Esophagus muscularis mucosa (tissue), 4 donors: ENCODE data around the gene JUND. TPM values are rescaled to one million over a fixed set of nuclear protein-coding genes. Genes with fewer than 3 reads are reported as not detected.
A peak's percentile ranks its signal among the peaks of the same experiment; 100 is the strongest.

ENCODE experiments used
- DNase-seq: peaks from one replicate; pipeline ENCODE4 v3.0.0-alpha.2; 2017; ENCODE audit errors: extremely low spot score
- H3K27ac ChIP-seq, 4 donors: fragments of 200-600 bp; sonication (generic); replicated peaks in 1 of 4; 1 replicate in 3 of 4; 2 replicates in 1 of 4; pipeline ENCODE4 v1.5.1; 2016 to 2019; ENCODE audit warnings: mild to moderate bottlenecking in 1 of 4
- H3K27me3 ChIP-seq, 4 donors: fragments of 200-600 bp; sonication (generic); one replicate each; pipeline versions ENCODE4 v1.5.1 to v1.6.0; 2016 to 2019
- H3K36me3 ChIP-seq, 4 donors: fragments of 200-600 bp; sonication (generic); one replicate each; pipeline ENCODE4 v1.5.1; 2016 to 2019
- H3K4me1 ChIP-seq, 4 donors: fragments of 200-600 bp; sonication (generic); one replicate each; pipeline ENCODE4 v1.5.1; 2016 to 2019
- H3K4me3 ChIP-seq, 4 donors: fragments of 200-600 bp; sonication (generic); 1 replicate in 2 of 4; 2 replicates in 2 of 4; pipeline ENCODE4 v1.5.1; 2016 to 2019; ENCODE audit warnings: mild to moderate bottlenecking in 4 of 4, moderate library complexity in 1 of 4
- H3K9me3 ChIP-seq, 4 donors: fragments of 200-600 bp; sonication (generic); 1 replicate in 3 of 4; 2 replicates in 1 of 4; pipeline ENCODE4 v1.5.1; 2016 to 2019
- CTCF ChIP-seq, 3 experiments: fragments of 200-600 bp in 2 of 3; fragments of 450-650 bp in 1 of 3; sonication (generic) in 2 of 3; IDR thresholded peaks; one replicate each; pipeline ENCODE4 v1.5.1; 2017 to 2019; ENCODE audit warnings: antibody characterized with exemption in 3 of 3, mild to moderate bottlenecking in 2 of 3, moderate library complexity in 1 of 3
- EP300 ChIP-seq: sonication (generic); formaldehyde crosslinking; IDR thresholded peaks from one replicate; pipeline ENCODE4 v1.6.1; 2017; ENCODE audit warnings: antibody characterized with exemption
- POLR2A ChIP-seq: fragments of 450-650 bp; IDR thresholded peaks from one replicate; pipeline ENCODE4 v1.6.1; 2017; ENCODE audit warnings: antibody characterized with exemption, moderate library complexity, mild to moderate bottlenecking, low read depth
- POLR2AphosphoS5 ChIP-seq, 2 donors: sonication (generic); formaldehyde crosslinking; IDR thresholded peaks; one replicate each; pipeline ENCODE4 v1.6.1; 2017; ENCODE audit warnings: antibody characterized with exemption in 2 of 2
- WGBS: methylation state at CpG from one replicate; pipeline ENCODE4 v1.1.5; 2018; 5-methylcytosine and 5-hydroxymethylcytosine counted together
- intact Hi-C: fragments of 100-400 bp; cut with DNase I; formaldehyde crosslinking; loops from one replicate; pipeline ENCODE4 v1.15.1; 2023
- total RNA-seq, 4 donors: library from RNA; depleted of rRNA; stranded (reverse); fragments of >200 nt; gene quantifications; one replicate each; pipeline versions ENCODE4 v1.1.0 to v1.2.1, GENCODE V29; 2016

JUND gene
- total RNA-seq, 4 donors from 2014 or later: 325 to 457 (median 403) TPM

GRCh38 chr19:18291590-18292461, 10.4 kb upstream of the JUND start:
- Histone ChIP-seq H3K27ac (peak overlapping the region; percentile 97 to 99 (median 98)), H3K27me3 (no peaks in the 10 kb centered on the region), H3K4me3 (peak overlapping the region; percentile 56 to 77 (median 72)), H3K4me1 (peaks cover 21 to 46% (median 40%) of the 10 kb centered on the region in 4 donors), H3K9me3 (no peaks in the 10 kb centered on the region), H3K36me3 (no peaks in the 10 kb centered on the region)
- WGBS: 0% methylated on average over 6 of the region's 75 CpGs
- peak; percentile 68 for TF ChIP-seq EP300
- no peak for TF ChIP-seq POLR2A
- TF ChIP-seq POLR2AphosphoS5 (IDR thresholded peaks at IDR 0.05): peak; percentile 85 to 95
- intact Hi-C loops: no loop called here
- DNase-seq: no peak

GRCh38 chr19:18291019-18291524, 9.7 kb upstream of the JUND start:
- DNase-seq: no peak
- no peaks in the 10 kb centered on the region for H3K27me3 ChIP-seq
- H3K27ac ChIP-seq: peak overlapping the region; percentile 97 to 99 (median 98)
- H3K9me3 ChIP-seq: no peaks in the 10 kb centered on the region
- TF ChIP-seq POLR2A: no peak
- TF ChIP-seq EP300: no peak
- TF ChIP-seq POLR2AphosphoS5 (IDR thresholded peaks at IDR 0.05): no peak
- TF ChIP-seq CTCF (IDR thresholded peaks at IDR 0.05): no peak
- H3K4me1 ChIP-seq: peaks cover 21 to 46% (median 40%) of the 10 kb centered on the region in 4 donors
- H3K36me3 ChIP-seq: no peaks in the 10 kb centered on the region
- intact Hi-C loops: no loop called here
- H3K4me3 ChIP-seq: peak overlapping the region; percentile 56 to 77 (median 72)
- 37% methylated on average over 16 of the region's 21 CpGs for WGBS

GRCh38 chr19:18290302-18291018, 9.0 kb upstream of the JUND start:
- WGBS: 49% methylated on average over 12 of the region's 14 CpGs
- H3K27me3 ChIP-seq: no peaks in the 10 kb centered on the region
- intact Hi-C loops: no loop called here

GRCh38 chr19:18289471-18290301, 8.3 kb upstream of the JUND start:
- Histone ChIP-seq H3K9me3 (no peaks in the 10 kb centered on the region), H3K27me3 (no peaks in the 10 kb centered on the region), H3K36me3 (no peaks in the 10 kb centered on the region), H3K27ac (peak overlapping the region; percentile 97 to 99 (median 98)), H3K4me3 (no peak overlapping the region), H3K4me1 (peaks cover 21 to 48% (median 44%) of the 10 kb centered on the region in 4 donors)
- TF ChIP-seq CTCF (IDR thresholded peaks at IDR 0.05) (no peak), POLR2AphosphoS5 (IDR thresholded peaks at IDR 0.05) (no peak), POLR2A (no peak), EP300 (no peak)
- DNase-seq: no peak
- intact Hi-C loops: no loop called here
- WGBS: 69% methylated on average over 10 of the region's 12 CpGs

More at GRCh38 chr19:18290302-18291018, 9.0 kb upstream of the JUND start:
- TF ChIP-seq CTCF (IDR thresholded peaks at IDR 0.05) (no peak), POLR2AphosphoS5 (IDR thresholded peaks at IDR 0.05) (no peak), POLR2A (no peak), EP300 (no peak)
- peaks cover 21 to 46% (median 40%) of the 10 kb centered on the region in 4 donors for H3K4me1 ChIP-seq
- H3K4me3 ChIP-seq: no peak overlapping the region
- H3K9me3 ChIP-seq: no peaks in the 10 kb centered on the region
- no peaks in the 10 kb centered on the region for H3K36me3 ChIP-seq
- H3K27ac ChIP-seq: peak overlapping the region; percentile 97 to 99 (median 98)
- DNase-seq: no peak
